HG03045 (cell line): ENCODE data around the gene TMEM240.
A peak's percentile ranks its signal among the peaks of the same experiment; 100 is the strongest.

ENCODE experiments used
- ATAC-seq: cut with Tn5 transposase; IDR thresholded peaks from one replicate; pipeline ENCODE4 v1.9.1; 2021; ENCODE audit warnings: mild to moderate bottlenecking, moderate library complexity; ENCODE audit not compliant: unreplicated experiment

TMEM240 gene

GRCh38 chr1:1540090-1540817 is at the start of gene TMEM240:
TSS of gene TMEM240 (minus strand) at chr1:1540624. CDS start at chr1:1540346, 278 bp downstream.
- no peak for ATAC-seq

GRCh38 chr1:1583347-1584010 is 43.1 kb upstream of the TMEM240 start:
- no peak for ATAC-seq

GRCh38 chr1:1582585-1583346 is 42.3 kb upstream of the TMEM240 start:
- ATAC-seq, result no peak

GRCh38 chr1:1578371-1578940 is 38.0 kb upstream of the TMEM240 start:
- no peak for ATAC-seq

GRCh38 chr1:1577367-1578011 is 37.1 kb upstream of the TMEM240 start:
- ATAC-seq, result no peak

GRCh38 chr1:1574721-1575537 is 34.5 kb upstream of the TMEM240 start, which contains the start of gene SSU72:
TSS of gene SSU72 (minus strand) at chr1:1574863. CDS start at chr1:1574557, 306 bp downstream.
- peak; percentile 74 for ATAC-seq

- ATAC-seq, result peak; percentile 62
These were observed 33.7 kb upstream of the TMEM240 start for GRCh38 chr1:1573843-1574720.

GRCh38 chr1:1569341-1569740 is 28.9 kb upstream of the TMEM240 start:
- ATAC-seq, result no peak

- no peak for ATAC-seq
These were observed 27.5 kb upstream of the TMEM240 start for GRCh38 chr1:1567891-1568291.

- no peak for ATAC-seq
These were observed 26.9 kb upstream of the TMEM240 start for GRCh38 chr1:1567152-1567875.

- ATAC-seq, result no peak
These were observed 24.9 kb upstream of the TMEM240 start for GRCh38 chr1:1565340-1565739.

GRCh38 chr1:1564268-1564667 is 23.8 kb upstream of the TMEM240 start:
- ATAC-seq, result no peak

GRCh38 chr1:1563688-1564087 is 23.3 kb upstream of the TMEM240 start:
- no peak for ATAC-seq

- ATAC-seq, result no peak
These were observed 22.3 kb upstream of the TMEM240 start for GRCh38 chr1:1562556-1563195.

- ATAC-seq, result no peak
These were observed 21.5 kb upstream of the TMEM240 start for GRCh38 chr1:1561801-1562470.

- ATAC-seq, result no peak
These were observed 19.8 kb upstream of the TMEM240 start for GRCh38 chr1:1560178-1560577.

GRCh38 chr1:1559066-1559465 is 18.6 kb upstream of the TMEM240 start:
- ATAC-seq, result no peak
